NCI-H2081 treated with DMSO at 0.1 percent for 48 hours (cell line): ENCODE measurements around the gene LYPD4.

Experiments used
- DNase-seq: peaks from one replicate; lab custom pipeline; 2025; lab: John Stamatoyannopoulos, UW

Gene LYPD4

GRCh38 chr19:41850381-41850780, 5.9 kb upstream of the LYPD4 start:
- DNase-seq = no peak

- DNase-seq = no peak
These were observed 4.6 kb upstream of the LYPD4 start for GRCh38 chr19:41849067-41849466.

GRCh38 chr19:41848666-41849065, 4.2 kb upstream of the LYPD4 start:
- no peak for DNase-seq

GRCh38 chr19:41847351-41848105, 3.0 kb upstream of the LYPD4 start:
- no peak for DNase-seq

GRCh38 chr19:41845051-41845590, 638 bp upstream of the LYPD4 start:
- no peak for DNase-seq

GRCh38 chr19:41845001-41845050, 343 bp upstream of the LYPD4 start, which contains the start of gene DMRTC2:
Gene DMRTC2 (plus strand): TSS chr19:41845042. CDS start chr19:41847429, 2,387 bp downstream.
- DNase-seq = no peak

GRCh38 chr19:41843371-41843770, 1.1 kb downstream of the LYPD4 start:
- no peak for DNase-seq

GRCh38 chr19:41839211-41839610, 5.3 kb downstream of the LYPD4 start:
- no peak for DNase-seq

GRCh38 chr19:41837981-41838708, 6.3 kb downstream of the LYPD4 start:
- DNase-seq = no peak

GRCh38 chr19:41821003-41821735, 23.3 kb downstream of the LYPD4 start:
- DNase-seq = peak; percentile 42

GRCh38 chr19:41816761-41817160, 27.7 kb downstream of the LYPD4 start:
- no peak for DNase-seq

- no peak for DNase-seq
These were observed 29.2 kb downstream of the LYPD4 start for GRCh38 chr19:41815301-41815700.

- DNase-seq = no peak
These were observed 30.6 kb downstream of the LYPD4 start for GRCh38 chr19:41813911-41814310.

- no peak for DNase-seq
These were observed 32.5 kb downstream of the LYPD4 start for GRCh38 chr19:41811981-41812380.

GRCh38 chr19:41811036-41811435, 33.4 kb downstream of the LYPD4 start:
- no peak for DNase-seq

GRCh38 chr19:41810301-41810700, 34.2 kb downstream of the LYPD4 start:
- DNase-seq = no peak

- no peak for DNase-seq
These were observed 35.6 kb downstream of the LYPD4 start for GRCh38 chr19:41808663-41809566.

GRCh38 chr19:41807176-41807575, 37.3 kb downstream of the LYPD4 start:
- DNase-seq = no peak

GRCh38 chr19:41804336-41804735, 40.1 kb downstream of the LYPD4 start:
- DNase-seq = no peak

GRCh38 chr19:41802770-41803169, 41.7 kb downstream of the LYPD4 start:
- DNase-seq = no peak

- DNase-seq = no peak
These were observed 42.7 kb downstream of the LYPD4 start for GRCh38 chr19:41801792-41802211.

GRCh38 chr19:41801031-41801430, 43.5 kb downstream of the LYPD4 start:
- DNase-seq = no peak
